H1 (cell line): ENCODE measurements around the gene MXD4. TPM values are rescaled to one million over a fixed set of nuclear protein-coding genes. Genes with fewer than 3 reads are reported as not detected.

ENCODE experiments used
- CBX8 ChIP-seq: fragments of 300-800, 300-1000 bp; sonication (generic); IDR thresholded peaks from 2 replicates; pipeline ENCODE4 v1.7.1; 2016; ENCODE audit warnings: low read depth, low read length, borderline replicate concordance
- CEBPB ChIP-seq: IDR thresholded peaks from 2 replicates; pipeline ENCODE4 v1.6.1; 2012; ENCODE audit warnings: low read depth, low read length
- CHD2 ChIP-seq: IDR thresholded peaks from 2 replicates; pipeline ENCODE4 v1.6.1; 2012; ENCODE audit warnings: low read length, improper control_type of control experiment
- EZH2 ChIP-seq: fragments of 200-600 bp; sonication (generic); IDR thresholded peaks from 2 replicates; pipeline ENCODE4 v1.7.1; 2012; ENCODE audit warnings: low read depth, mild to moderate bottlenecking, moderate library complexity, low read length, inconsistent platforms; ENCODE audit not compliant: severe bottlenecking
- JUND ChIP-seq: IDR thresholded peaks from 2 replicates; pipeline ENCODE4 v1.6.1; 2011; ENCODE audit warnings: mild to moderate bottlenecking, improper control_type of control experiment, low read length
- RBBP5 ChIP-seq: IDR thresholded peaks from 2 replicates; pipeline ENCODE4 v1.7.1; 2012; ENCODE audit warnings: low read depth, mild to moderate bottlenecking, inconsistent platforms, low read length, moderate library complexity, borderline replicate concordance
- SIN3A ChIP-seq, 2 experiments: IDR thresholded peaks in 1 of 2; conservative IDR thresholded peaks in 1 of 2; 2 replicates each; pipeline ENCODE4 v1.6.1; 2011 to 2012; ENCODE audit warnings: low read length in 2 of 2, improper control_type of control experiment in 1 of 2, low read depth in 1 of 2, mild to moderate bottlenecking in 1 of 2
- TAF1 ChIP-seq: IDR thresholded peaks from 2 replicates; pipeline ENCODE4 v1.6.1; 2011; ENCODE audit warnings: mild to moderate bottlenecking, low read depth, low read length
- TCF12 ChIP-seq: IDR thresholded peaks from 2 replicates; pipeline ENCODE4 v1.6.1; 2011; ENCODE audit warnings: low read depth, mild to moderate bottlenecking, low read length
- YY1 ChIP-seq: IDR thresholded peaks from 2 replicates; pipeline ENCODE4 v1.6.1; 2011; ENCODE audit warnings: low read depth, mild to moderate bottlenecking, low read length
- polyA plus RNA-seq, 7 experiments: library from polyadenylated mRNA; depleted of rRNA in 3 of 7; stranded (reverse) in 5 of 7; unstranded in 2 of 7; fragments of >200 nt in 5 of 7; fragments of 200-250 nt in 2 of 7; gene quantifications; 1 replicate in 5 of 7; 2 replicates in 1 of 7; 4 replicates in 1 of 7; pipeline versions ENCODE4 v1.2.1 to v1.2.3, GENCODE V29; 2011 to 2013; ENCODE audit warnings: missing spikeins in 2 of 7, mixed read lengths in 2 of 7
- total RNA-seq: library from RNA; stranded (reverse); fragmentation: NEBNext Ultra II Directional; extraction: Animal tissue kit (Norgen Biotek cat#: 25700); gene quantifications from 2 replicates; pipeline ENCODE4 v1.2.1, GENCODE V29; 2021
- TF ChIP-seq, protein P1 (sequence below): fragments of 300-600 bp; sonication (generic); IDR thresholded peaks from 2 replicates; pipeline ENCODE4 v1.7.1; 2012; ENCODE audit warnings: low read length, moderate library complexity, mild to moderate bottlenecking, inconsistent platforms; ENCODE audit not compliant: insufficient replicate concordance

The MXD4 gene
- total and polyA plus RNA-seq, 2 of the 8 experiments (the other 6 are each of a cell fraction or from before 2014, with no cell fraction given) = 18.0 to 20.8 TPM

DNA sequence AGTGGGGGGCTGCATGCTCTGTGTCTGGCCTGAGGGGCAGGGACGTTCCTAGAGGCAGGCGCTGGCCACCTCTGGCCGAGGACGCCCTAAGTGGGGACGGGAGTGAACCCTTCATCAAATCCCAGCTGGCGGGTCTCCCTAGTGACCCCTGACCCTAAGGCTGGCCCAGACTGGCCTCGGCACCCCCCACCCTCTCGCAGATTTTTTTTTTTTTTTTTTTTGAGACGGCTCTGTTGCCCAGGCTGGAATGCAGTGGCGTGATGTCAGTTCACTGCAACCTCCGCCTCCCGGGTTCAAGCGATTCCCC, 988 bp upstream of the MXD4 start (continued):
- TF ChIP-seq, protein P1, sequence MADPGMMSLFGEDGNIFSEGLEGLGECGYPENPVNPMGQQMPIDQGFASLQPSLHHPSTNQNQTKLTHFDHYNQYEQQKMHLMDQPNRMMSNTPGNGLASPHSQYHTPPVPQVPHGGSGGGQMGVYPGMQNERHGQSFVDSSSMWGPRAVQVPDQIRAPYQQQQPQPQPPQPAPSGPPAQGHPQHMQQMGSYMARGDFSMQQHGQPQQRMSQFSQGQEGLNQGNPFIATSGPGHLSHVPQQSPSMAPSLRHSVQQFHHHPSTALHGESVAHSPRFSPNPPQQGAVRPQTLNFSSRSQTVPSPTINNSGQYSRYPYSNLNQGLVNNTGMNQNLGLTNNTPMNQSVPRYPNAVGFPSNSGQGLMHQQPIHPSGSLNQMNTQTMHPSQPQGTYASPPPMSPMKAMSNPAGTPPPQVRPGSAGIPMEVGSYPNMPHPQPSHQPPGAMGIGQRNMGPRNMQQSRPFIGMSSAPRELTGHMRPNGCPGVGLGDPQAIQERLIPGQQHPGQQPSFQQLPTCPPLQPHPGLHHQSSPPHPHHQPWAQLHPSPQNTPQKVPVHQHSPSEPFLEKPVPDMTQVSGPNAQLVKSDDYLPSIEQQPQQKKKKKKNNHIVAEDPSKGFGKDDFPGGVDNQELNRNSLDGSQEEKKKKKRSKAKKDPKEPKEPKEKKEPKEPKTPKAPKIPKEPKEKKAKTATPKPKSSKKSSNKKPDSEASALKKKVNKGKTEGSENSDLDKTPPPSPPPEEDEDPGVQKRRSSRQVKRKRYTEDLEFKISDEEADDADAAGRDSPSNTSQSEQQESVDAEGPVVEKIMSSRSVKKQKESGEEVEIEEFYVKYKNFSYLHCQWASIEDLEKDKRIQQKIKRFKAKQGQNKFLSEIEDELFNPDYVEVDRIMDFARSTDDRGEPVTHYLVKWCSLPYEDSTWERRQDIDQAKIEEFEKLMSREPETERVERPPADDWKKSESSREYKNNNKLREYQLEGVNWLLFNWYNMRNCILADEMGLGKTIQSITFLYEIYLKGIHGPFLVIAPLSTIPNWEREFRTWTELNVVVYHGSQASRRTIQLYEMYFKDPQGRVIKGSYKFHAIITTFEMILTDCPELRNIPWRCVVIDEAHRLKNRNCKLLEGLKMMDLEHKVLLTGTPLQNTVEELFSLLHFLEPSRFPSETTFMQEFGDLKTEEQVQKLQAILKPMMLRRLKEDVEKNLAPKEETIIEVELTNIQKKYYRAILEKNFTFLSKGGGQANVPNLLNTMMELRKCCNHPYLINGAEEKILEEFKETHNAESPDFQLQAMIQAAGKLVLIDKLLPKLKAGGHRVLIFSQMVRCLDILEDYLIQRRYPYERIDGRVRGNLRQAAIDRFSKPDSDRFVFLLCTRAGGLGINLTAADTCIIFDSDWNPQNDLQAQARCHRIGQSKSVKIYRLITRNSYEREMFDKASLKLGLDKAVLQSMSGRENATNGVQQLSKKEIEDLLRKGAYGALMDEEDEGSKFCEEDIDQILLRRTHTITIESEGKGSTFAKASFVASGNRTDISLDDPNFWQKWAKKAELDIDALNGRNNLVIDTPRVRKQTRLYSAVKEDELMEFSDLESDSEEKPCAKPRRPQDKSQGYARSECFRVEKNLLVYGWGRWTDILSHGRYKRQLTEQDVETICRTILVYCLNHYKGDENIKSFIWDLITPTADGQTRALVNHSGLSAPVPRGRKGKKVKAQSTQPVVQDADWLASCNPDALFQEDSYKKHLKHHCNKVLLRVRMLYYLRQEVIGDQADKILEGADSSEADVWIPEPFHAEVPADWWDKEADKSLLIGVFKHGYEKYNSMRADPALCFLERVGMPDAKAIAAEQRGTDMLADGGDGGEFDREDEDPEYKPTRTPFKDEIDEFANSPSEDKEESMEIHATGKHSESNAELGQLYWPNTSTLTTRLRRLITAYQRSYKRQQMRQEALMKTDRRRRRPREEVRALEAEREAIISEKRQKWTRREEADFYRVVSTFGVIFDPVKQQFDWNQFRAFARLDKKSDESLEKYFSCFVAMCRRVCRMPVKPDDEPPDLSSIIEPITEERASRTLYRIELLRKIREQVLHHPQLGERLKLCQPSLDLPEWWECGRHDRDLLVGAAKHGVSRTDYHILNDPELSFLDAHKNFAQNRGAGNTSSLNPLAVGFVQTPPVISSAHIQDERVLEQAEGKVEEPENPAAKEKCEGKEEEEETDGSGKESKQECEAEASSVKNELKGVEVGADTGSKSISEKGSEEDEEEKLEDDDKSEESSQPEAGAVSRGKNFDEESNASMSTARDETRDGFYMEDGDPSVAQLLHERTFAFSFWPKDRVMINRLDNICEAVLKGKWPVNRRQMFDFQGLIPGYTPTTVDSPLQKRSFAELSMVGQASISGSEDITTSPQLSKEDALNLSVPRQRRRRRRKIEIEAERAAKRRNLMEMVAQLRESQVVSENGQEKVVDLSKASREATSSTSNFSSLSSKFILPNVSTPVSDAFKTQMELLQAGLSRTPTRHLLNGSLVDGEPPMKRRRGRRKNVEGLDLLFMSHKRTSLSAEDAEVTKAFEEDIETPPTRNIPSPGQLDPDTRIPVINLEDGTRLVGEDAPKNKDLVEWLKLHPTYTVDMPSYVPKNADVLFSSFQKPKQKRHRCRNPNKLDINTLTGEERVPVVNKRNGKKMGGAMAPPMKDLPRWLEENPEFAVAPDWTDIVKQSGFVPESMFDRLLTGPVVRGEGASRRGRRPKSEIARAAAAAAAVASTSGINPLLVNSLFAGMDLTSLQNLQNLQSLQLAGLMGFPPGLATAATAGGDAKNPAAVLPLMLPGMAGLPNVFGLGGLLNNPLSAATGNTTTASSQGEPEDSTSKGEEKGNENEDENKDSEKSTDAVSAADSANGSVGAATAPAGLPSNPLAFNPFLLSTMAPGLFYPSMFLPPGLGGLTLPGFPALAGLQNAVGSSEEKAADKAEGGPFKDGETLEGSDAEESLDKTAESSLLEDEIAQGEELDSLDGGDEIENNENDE = no peak
- no peak for TF ChIP-seq TAF1
- TF ChIP-seq CBX8 = no peak
- no peak; a peak in 2 of 4 replicates for TF ChIP-seq SIN3A (conservative IDR thresholded peaks at IDR 0.05 in 1 of 2, IDR thresholded peaks at IDR 0.05 in 1 of 2; ENCODE audit: low read depth in 1 of 2, low read length in 2 of 2)
- TF ChIP-seq TCF12 = no peak
- no peak for TF ChIP-seq EZH2
- TF ChIP-seq JUND = no peak
- TF ChIP-seq YY1 = no peak
- TF ChIP-seq RBBP5 = no peak
- TF ChIP-seq CHD2 = no peak
- no peak for TF ChIP-seq CEBPB
